HL-60 (cell line): ENCODE data around the gene FRG2B.
A peak's percentile ranks its signal among the peaks of the same experiment; 100 is the strongest.
"Not testable (repeated sequence)": the region's sequence is repeated elsewhere in the genome, so short reads cannot be mapped to it uniquely, and the experiment has no call there.

ENCODE experiments used
- DNase-seq, 2 experiments: peaks; one replicate each; pipeline ENCODE4 v3.0.0-alpha.2; 2010 to 2020; ENCODE audit warnings: low read depth in 1 of 2, low spot score in 1 of 2
- H3K27ac ChIP-seq: fragments of 250-450 bp; sonication (Bioruptor Pico); replicated peaks from 2 replicates; pipeline ENCODE4 v1.5.1; 2020; ENCODE audit warnings: mild to moderate bottlenecking, moderate library complexity
- H3K27me3 ChIP-seq: fragments of 250-450 bp; sonication (Bioruptor Pico); 2 replicates; pipeline ENCODE4 v1.5.1; 2021; ENCODE audit warnings: mild to moderate bottlenecking, moderate library complexity; ENCODE audit not compliant: insufficient read depth, poor library complexity, severe bottlenecking
- H3K4me3 ChIP-seq: replicated peaks from 2 replicates; pipeline ENCODE4 v1.5.1; 2011; ENCODE audit warnings: mild to moderate bottlenecking, control low read depth, low read length; ENCODE audit not compliant: insufficient read depth
- GABPA ChIP-seq: IDR thresholded peaks from 2 replicates; pipeline ENCODE4 v1.6.1; 2012; ENCODE audit warnings: low read depth
- POLR2AphosphoS5 ChIP-seq: IDR thresholded peaks from 2 replicates; pipeline ENCODE4 v1.6.1; 2012; ENCODE audit warnings: low read depth
- SPI1 ChIP-seq: IDR thresholded peaks from 2 replicates; pipeline ENCODE4 v1.6.1; 2012; ENCODE audit warnings: low read depth, mild to moderate bottlenecking, borderline replicate concordance
- TF ChIP-seq, protein P1 (sequence below): IDR thresholded peaks from one replicate; pipeline ENCODE4 v1.5.1; 2011; ENCODE audit warnings: low read length, control low read depth, inconsistent platforms; ENCODE audit not compliant: insufficient read depth
- TF ChIP-seq, protein P2 (sequence below): IDR thresholded peaks from 2 replicates; pipeline ENCODE4 v1.6.1; 2012; ENCODE audit warnings: low read depth; ENCODE audit not compliant: insufficient replicate concordance

FRG2B gene

DNA sequence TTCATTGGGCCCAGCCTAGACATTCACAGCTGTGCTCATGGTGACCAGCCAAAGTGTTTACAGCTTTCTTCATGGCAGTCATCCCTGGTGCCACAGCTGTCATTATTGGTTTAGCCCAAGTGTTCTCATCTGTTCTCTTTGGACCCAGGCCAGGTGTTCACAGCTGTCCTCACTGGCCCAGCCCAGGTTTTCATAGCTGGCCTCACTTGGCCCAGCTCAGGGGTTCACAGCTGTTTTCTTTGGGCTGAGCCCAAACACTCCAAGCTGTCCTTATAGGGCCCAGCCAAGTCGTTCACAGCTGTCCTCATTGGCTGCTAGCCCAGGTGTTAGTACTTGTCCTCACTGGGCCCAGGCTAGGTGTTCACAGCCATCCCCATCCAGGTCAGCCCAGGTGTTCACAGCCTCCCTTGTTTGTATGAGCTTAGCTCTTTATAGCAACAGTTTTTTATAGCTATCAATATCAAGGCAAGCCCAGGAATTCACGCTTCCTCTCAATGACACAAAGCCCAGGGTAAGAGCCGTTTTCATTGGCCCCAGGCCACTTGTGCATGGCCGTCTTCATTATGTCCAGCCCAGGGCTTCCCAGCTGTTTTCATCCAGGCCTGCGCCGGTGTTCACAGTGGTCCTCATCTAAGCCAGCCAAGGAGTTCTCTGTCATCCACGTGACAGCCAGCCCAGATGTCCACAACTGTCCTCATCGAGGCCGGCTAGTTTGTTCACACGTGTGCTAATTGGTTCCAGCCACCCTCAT lies 11.6 kb downstream of the FRG2B start:
- TF ChIP-seq, protein P1, sequence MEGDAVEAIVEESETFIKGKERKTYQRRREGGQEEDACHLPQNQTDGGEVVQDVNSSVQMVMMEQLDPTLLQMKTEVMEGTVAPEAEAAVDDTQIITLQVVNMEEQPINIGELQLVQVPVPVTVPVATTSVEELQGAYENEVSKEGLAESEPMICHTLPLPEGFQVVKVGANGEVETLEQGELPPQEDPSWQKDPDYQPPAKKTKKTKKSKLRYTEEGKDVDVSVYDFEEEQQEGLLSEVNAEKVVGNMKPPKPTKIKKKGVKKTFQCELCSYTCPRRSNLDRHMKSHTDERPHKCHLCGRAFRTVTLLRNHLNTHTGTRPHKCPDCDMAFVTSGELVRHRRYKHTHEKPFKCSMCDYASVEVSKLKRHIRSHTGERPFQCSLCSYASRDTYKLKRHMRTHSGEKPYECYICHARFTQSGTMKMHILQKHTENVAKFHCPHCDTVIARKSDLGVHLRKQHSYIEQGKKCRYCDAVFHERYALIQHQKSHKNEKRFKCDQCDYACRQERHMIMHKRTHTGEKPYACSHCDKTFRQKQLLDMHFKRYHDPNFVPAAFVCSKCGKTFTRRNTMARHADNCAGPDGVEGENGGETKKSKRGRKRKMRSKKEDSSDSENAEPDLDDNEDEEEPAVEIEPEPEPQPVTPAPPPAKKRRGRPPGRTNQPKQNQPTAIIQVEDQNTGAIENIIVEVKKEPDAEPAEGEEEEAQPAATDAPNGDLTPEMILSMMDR = no peak
- TF ChIP-seq POLR2AphosphoS5 (no peak), SPI1 (no peak)
- Histone ChIP-seq H3K27ac (no peak overlapping the region), H3K4me3 (no peak overlapping the region), H3K27me3 (no peaks in the 10 kb centered on the region)
- DNase-seq = no peak

DNA sequence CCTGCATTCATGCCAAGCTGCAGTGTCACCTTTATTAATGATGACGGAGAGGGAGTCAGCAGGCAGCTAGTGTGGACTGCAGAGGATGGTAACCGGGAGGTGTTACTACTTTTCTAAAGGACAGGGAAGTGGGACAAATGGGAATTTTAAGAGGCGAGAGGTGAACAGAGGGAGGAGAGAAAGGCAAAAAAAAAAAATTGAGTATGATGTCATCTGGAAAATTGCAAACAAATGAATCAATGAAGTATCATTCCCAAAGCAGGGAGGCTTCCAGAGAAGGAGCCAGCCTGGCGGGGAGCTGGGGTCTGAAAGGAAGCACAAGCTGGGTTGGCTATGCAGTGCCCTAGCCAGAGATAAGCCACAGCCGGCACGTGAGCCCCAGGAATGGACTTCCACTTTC lies 12.9 kb downstream of the FRG2B start:
- TF ChIP-seq SPI1 (0 out of 2 replicates have a peak, but pooled peaks have one; percentile 22), POLR2AphosphoS5 (no peak)
- Histone ChIP-seq H3K27me3 (no peaks in the 10 kb centered on the region), H3K4me3 (no peak overlapping the region), H3K27ac (no peak overlapping the region)
- peak in 1 of 2 experiments; percentile 12 for DNase-seq

DNA sequence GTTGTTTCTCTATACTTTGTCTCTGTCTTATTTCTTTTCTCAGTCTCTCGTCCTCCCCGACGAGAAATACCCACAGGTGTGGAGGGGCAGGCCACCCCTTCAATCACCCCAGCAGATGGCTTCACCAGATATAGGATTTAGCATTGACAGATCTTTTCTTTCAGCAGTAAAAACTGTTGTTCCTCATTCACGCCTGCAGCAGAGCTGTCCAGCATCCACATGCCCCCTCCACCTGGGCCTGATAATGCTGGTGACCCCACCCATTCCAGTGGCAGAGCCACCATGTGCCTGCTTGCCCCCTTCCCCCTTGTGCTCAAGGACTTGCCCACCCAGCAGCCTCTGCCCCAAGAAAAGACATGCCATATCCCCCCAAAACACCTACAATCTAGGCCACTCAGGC lies 15.5 kb downstream of the FRG2B start:
- H3K27ac ChIP-seq = no peak overlapping the region
- H3K27me3 ChIP-seq = no peaks in the 10 kb centered on the region
- TF ChIP-seq, protein P2, sequence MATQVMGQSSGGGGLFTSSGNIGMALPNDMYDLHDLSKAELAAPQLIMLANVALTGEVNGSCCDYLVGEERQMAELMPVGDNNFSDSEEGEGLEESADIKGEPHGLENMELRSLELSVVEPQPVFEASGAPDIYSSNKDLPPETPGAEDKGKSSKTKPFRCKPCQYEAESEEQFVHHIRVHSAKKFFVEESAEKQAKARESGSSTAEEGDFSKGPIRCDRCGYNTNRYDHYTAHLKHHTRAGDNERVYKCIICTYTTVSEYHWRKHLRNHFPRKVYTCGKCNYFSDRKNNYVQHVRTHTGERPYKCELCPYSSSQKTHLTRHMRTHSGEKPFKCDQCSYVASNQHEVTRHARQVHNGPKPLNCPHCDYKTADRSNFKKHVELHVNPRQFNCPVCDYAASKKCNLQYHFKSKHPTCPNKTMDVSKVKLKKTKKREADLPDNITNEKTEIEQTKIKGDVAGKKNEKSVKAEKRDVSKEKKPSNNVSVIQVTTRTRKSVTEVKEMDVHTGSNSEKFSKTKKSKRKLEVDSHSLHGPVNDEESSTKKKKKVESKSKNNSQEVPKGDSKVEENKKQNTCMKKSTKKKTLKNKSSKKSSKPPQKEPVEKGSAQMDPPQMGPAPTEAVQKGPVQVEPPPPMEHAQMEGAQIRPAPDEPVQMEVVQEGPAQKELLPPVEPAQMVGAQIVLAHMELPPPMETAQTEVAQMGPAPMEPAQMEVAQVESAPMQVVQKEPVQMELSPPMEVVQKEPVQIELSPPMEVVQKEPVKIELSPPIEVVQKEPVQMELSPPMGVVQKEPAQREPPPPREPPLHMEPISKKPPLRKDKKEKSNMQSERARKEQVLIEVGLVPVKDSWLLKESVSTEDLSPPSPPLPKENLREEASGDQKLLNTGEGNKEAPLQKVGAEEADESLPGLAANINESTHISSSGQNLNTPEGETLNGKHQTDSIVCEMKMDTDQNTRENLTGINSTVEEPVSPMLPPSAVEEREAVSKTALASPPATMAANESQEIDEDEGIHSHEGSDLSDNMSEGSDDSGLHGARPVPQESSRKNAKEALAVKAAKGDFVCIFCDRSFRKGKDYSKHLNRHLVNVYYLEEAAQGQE = peak; percentile 71
- no peak for TF ChIP-seq SPI1
- no peak for DNase-seq
- no peak overlapping the region for H3K4me3 ChIP-seq

DNA sequence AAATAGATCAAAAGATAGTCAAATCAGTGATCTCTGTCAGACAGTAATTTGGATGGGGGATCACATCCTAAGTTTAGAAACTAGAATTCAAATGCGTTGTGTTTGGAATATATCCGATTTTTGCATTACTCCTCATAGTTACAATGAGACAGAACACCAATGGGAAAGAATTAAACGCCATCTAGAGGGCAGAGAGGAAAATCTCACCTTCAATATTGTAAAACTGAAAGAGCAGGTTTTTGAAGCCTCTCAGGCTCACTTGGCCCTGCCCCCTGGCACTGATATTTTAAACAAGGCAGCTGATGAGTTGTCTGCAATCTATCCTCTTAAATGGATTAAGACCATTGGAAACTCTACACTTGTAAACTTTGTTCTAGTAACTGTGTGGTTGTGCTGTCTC lies 17.7 kb downstream of the FRG2B start:
- no peak overlapping the region for H3K27ac ChIP-seq
- DNase-seq = peak in 1 of 2 experiments; percentile 5
- no peak for TF ChIP-seq GABPA
- TF ChIP-seq, protein P1 = peak; percentile 35
- TF ChIP-seq, protein P2 = no peak
- no peak for TF ChIP-seq POLR2AphosphoS5
- H3K27me3 ChIP-seq = no peaks in the 10 kb centered on the region
- no peak overlapping the region for H3K4me3 ChIP-seq

DNA sequence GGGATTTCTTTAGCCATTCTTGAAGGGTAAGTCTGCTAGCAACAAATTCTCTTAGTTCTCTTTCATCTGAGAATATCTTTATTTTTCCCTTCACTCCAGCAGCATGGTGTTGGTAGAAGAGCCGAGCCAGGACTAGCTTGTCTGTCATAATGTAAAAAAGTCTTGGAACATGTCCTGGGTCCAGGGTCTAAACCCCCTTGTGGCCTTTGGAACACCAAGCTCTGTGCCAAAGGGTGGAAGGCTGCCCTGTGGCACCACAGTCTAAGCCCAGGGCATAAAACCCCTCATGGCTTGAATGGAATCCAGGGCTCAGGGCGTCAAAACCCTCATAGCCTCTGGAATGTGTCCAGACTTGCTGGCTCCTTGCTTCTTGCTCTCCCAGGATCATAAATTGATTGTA lies 23.2 kb downstream of the FRG2B start:
- not testable (repeated sequence) for H3K4me3 ChIP-seq, H3K27ac ChIP-seq, DNase-seq, H3K27me3 ChIP-seq
